ENCODE results near the gene PRKCE. TPM values are rescaled to one million over a fixed set of nuclear protein-coding genes. Genes with fewer than 3 reads are reported as not detected.

PRKCE gene
- total and polyA plus RNA-seq, 2 donors (not counting 3 experiments of a cell fraction or from before 2014, with no cell fraction given), result 27.9 to 33.9 TPM

- no peak overlapping the region for H3K27ac ChIP-seq (ENCODE audit: insufficient read depth, low read depth, low read length)
- no peaks in the 10 kb centered on the region for H3K36me3 ChIP-seq (ENCODE audit: control insufficient read depth in 2 of 2, extremely low read depth in 1 of 2, insufficient read depth in 2 of 2, low read length in 2 of 2)
- no peak overlapping the region for H3K9ac ChIP-seq (replicated peaks; ENCODE audit: extremely low read depth, insufficient read depth, low read length)
- POLR2A ChIA-PET, result no interaction called here
- no peak overlapping the region for H3K4me2 ChIP-seq (ENCODE audit: insufficient read depth, low read length)
- no peak for FAIRE-seq
- peaks cover 0 to 12% of the 10 kb centered on the region in 2 experiments for H3K27me3 ChIP-seq (ENCODE audit: control insufficient read depth in 2 of 2, insufficient read depth in 2 of 2, low read length in 2 of 2)
- no peak overlapping the region for H3K4me3 ChIP-seq (replicated peaks in 1 of 3; ENCODE audit: insufficient read depth in 1 of 3, low read depth in 1 of 3, low read length in 3 of 3)
- intact Hi-C loops (cut with micrococcal nuclease), result no loop called here
- dilution Hi-C loops (cut with MboI; ENCODE audit: extremely low pct_ligation_motif_present, low sequenced_read_pairs), result no loop called here
- no peak overlapping the region for H2AFZ ChIP-seq (ENCODE audit: low read depth, low read length)
- H3K79me2 ChIP-seq (ENCODE audit: control insufficient read depth, insufficient read depth, low read length), result no peaks in the 10 kb centered on the region
- H4K20me1 ChIP-seq (replicated peaks; ENCODE audit: control insufficient read depth, extremely low read depth, insufficient read depth, low read length), result no peaks in the 10 kb centered on the region
- H3K4me1 ChIP-seq (ENCODE audit: control insufficient read depth, extremely low read depth, insufficient read depth, low read length), result peaks cover 10% of the 10 kb centered on the region
- BruUV-seq (replicated peaks), result no TSS peak
- no peak for TF ChIP-seq JUN (IDR thresholded peaks at IDR 0.05; ENCODE audit: borderline replicate concordance, insufficient read depth, insufficient read length, low read depth)
- no peak for TF ChIP-seq POLR2AphosphoS5 (IDR thresholded peaks at IDR 0.05; ENCODE audit: insufficient read depth, low read depth, low read length)
- TF ChIP-seq EZH2 (IDR thresholded peaks at IDR 0.05; ENCODE audit: borderline replicate concordance, low read depth, low read length, severe bottlenecking), result no peak
- no peak for TF ChIP-seq FOS (IDR thresholded peaks at IDR 0.05; ENCODE audit: borderline replicate concordance, insufficient read depth, low read length)
- no peak for TF ChIP-seq MAX (IDR thresholded peaks at IDR 0.05; ENCODE audit: insufficient read depth, insufficient read length)
- no peaks in the 10 kb centered on the region for H3K9me1 ChIP-seq (replicated peaks; ENCODE audit: control insufficient read depth, extremely low read depth, insufficient read depth, low read length)
- CTCF ChIA-PET, result interaction anchor here (0.9 to 1.8 kb wide), 10 partner anchors 8 to 185 kb away, joined by 3 to 9 read pairs (median 6); no protein-coding TSS in a partner anchor
- no peak for DNase-seq (ENCODE audit: low read depth, low spot score)
- no peaks in the 10 kb centered on the region for H3K9me3 ChIP-seq (replicated peaks; ENCODE audit: control insufficient read depth, insufficient read depth, low read length)
Measured at GRCh38 chr2:45769854-45770576, 118.5 kb downstream of the PRKCE start.

- no peak overlapping the region for H3K4me3 ChIP-seq (replicated peaks in 1 of 3; ENCODE audit: insufficient read depth in 1 of 3, low read depth in 1 of 3, low read length in 3 of 3)
- DNase-seq (ENCODE audit: low read depth, low spot score) (peak; percentile 74), FAIRE-seq (peak; percentile 85)
- H3K79me2 ChIP-seq (ENCODE audit: control insufficient read depth, insufficient read depth, low read length), result no peaks in the 10 kb centered on the region
- no peaks in the 10 kb centered on the region for H3K9me1 ChIP-seq (replicated peaks; ENCODE audit: control insufficient read depth, extremely low read depth, insufficient read depth, low read length)
- no peak overlapping the region for H2AFZ ChIP-seq (ENCODE audit: low read depth, low read length)
- TF ChIP-seq GATA2 (IDR thresholded peaks at IDR 0.05; ENCODE audit: insufficient read depth, insufficient read length, low read depth, low read length), result no peak
- no peak for TF ChIP-seq MAX (IDR thresholded peaks at IDR 0.05; ENCODE audit: insufficient read depth, insufficient read length)
- no peak for TF ChIP-seq FOS (IDR thresholded peaks at IDR 0.05; ENCODE audit: borderline replicate concordance, insufficient read depth, low read length)
- TF ChIP-seq EZH2 (IDR thresholded peaks at IDR 0.05; ENCODE audit: borderline replicate concordance, low read depth, low read length, severe bottlenecking), result no peak
- no peak for TF ChIP-seq POLR2AphosphoS5 (IDR thresholded peaks at IDR 0.05; ENCODE audit: insufficient read depth, low read depth, low read length)
- TF ChIP-seq CTCF (IDR thresholded peaks at IDR 0.05; ENCODE audit: extremely low read depth in 1 of 2, insufficient read depth in 1 of 2, low read depth in 1 of 2, low read length in 2 of 2), result no peak
- TF ChIP-seq POLR2A (IDR thresholded peaks at IDR 0.05; ENCODE audit: low read depth, low read length), result no peak
- no peak for TF ChIP-seq JUN (IDR thresholded peaks at IDR 0.05; ENCODE audit: borderline replicate concordance, insufficient read depth, insufficient read length, low read depth)
- no peak for TF ChIP-seq MYC (IDR thresholded peaks at IDR 0.05; ENCODE audit: low read depth, low read length)
- ChIA-PET POLR2A (no interaction called here), CTCF (interaction anchor here (0.9 to 1.8 kb wide), 12 partner anchors 8 to 185 kb away, joined by 3 to 9 read pairs (median 5); no protein-coding TSS in a partner anchor)
- BruUV-seq (replicated peaks), result no TSS peak
- peaks cover 0 to 12% of the 10 kb centered on the region in 2 experiments for H3K27me3 ChIP-seq (ENCODE audit: control insufficient read depth in 2 of 2, insufficient read depth in 2 of 2, low read length in 2 of 2)
- peaks cover 10% of the 10 kb centered on the region for H3K4me1 ChIP-seq (ENCODE audit: control insufficient read depth, extremely low read depth, insufficient read depth, low read length)
- intact Hi-C loops (cut with micrococcal nuclease), result no loop called here
- no peaks in the 10 kb centered on the region for H3K9me3 ChIP-seq (replicated peaks; ENCODE audit: control insufficient read depth, insufficient read depth, low read length)
- H4K20me1 ChIP-seq (replicated peaks; ENCODE audit: control insufficient read depth, extremely low read depth, insufficient read depth, low read length), result no peaks in the 10 kb centered on the region
- no peak overlapping the region for H3K9ac ChIP-seq (replicated peaks; ENCODE audit: extremely low read depth, insufficient read depth, low read length)
- dilution Hi-C loops (cut with MboI; ENCODE audit: extremely low pct_ligation_motif_present, low sequenced_read_pairs), result no loop called here
- no peaks in the 10 kb centered on the region for H3K36me3 ChIP-seq (ENCODE audit: control insufficient read depth in 2 of 2, extremely low read depth in 1 of 2, insufficient read depth in 2 of 2, low read length in 2 of 2)
- no peak overlapping the region for H3K27ac ChIP-seq (ENCODE audit: insufficient read depth, low read depth, low read length)
- H3K4me2 ChIP-seq (ENCODE audit: insufficient read depth, low read length), result no peak overlapping the region
Measured at GRCh38 chr2:45770811-45771210, 119.3 kb downstream of the PRKCE start.
